ENCODE measurements around the gene C22orf23. TPM values are rescaled to one million over a fixed set of nuclear protein-coding genes. Genes with fewer than 3 reads are reported as not detected.

C22orf23 gene
- total and polyA plus RNA-seq, 9 of the 15 experiments (the other 6 are each of a cell fraction or from before 2014, with no cell fraction given) = 0.25 to 1.0 (median 0.53) TPM

DNA sequence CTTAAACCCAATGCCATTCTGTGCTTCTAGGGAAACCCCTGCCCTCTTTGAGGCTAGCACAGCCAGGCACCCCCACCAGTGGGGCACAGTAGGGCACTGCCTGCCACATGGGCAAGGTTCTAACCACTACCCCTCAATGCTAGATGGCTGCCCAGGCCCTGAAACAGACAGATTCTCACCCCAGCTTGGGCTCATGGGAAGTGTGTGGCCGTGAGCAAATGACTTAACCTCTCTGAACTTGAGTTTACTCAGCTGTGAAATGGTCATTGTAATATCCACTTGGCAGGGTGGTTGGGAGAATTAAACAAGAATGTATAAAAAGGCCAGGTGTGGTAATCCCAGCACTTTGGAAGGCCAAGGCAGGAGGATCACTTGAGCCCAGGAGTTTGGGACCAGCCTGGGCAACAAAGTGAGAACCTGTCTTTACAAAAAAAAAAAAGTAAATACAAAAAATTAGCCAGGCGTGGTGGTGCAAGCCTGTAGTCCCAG lies 22.4 kb downstream of the C22orf23 start:
- DNase-seq (ENCODE audit: extremely low read depth in 1 of 4, low spot score in 3 of 4) (no peak), FAIRE-seq (no peak), ATAC-seq (no peak)
- no peaks in the 10 kb centered on the region for H3K9me1 ChIP-seq (ENCODE audit: control insufficient read depth, insufficient read depth, low read length)
- H2AFZ ChIP-seq (ENCODE audit: low read depth, low read length) = no peak overlapping the region
- no peaks in the 10 kb centered on the region for H3K9me3 ChIP-seq (replicated peaks; ENCODE audit: control insufficient read depth, insufficient read depth, low read depth, low read length)
- H3K4me1 ChIP-seq (replicated peaks in 1 of 2; ENCODE audit: control insufficient read depth in 2 of 2, insufficient read depth in 2 of 2, low read length in 2 of 2) = peaks cover 9 to 28% of the 10 kb centered on the region in 2 experiments; a peak in 4 of 5 replicates
- 100% methylated on average over 1 of the region's 2 CpGs for WGBS (ENCODE audit: insufficient coverage, low coverage, missing lambda C conversion rate)
- TF ChIP-seq ZNF134 (CRISPR knock-in tag; conservative IDR thresholded peaks at IDR 0.05) (no peak), TAL1 (IDR thresholded peaks at IDR 0.05) (no peak), NR3C1 (CRISPR knock-in tag; IDR thresholded peaks at IDR 0.05) (no peak), ZNF311 (CRISPR knock-in tag; IDR thresholded peaks at IDR 0.05) (no peak), DDX20 (tag; IDR thresholded peaks at IDR 0.05; ENCODE audit: low read depth) (no peak), RFX5 (IDR thresholded peaks at IDR 0.05; ENCODE audit: low read depth, low read length) (no peak), SMAD4 (CRISPR knock-in tag; conservative IDR thresholded peaks at IDR 0.05) (no peak), SOX6 (IDR thresholded peaks at IDR 0.05) (no peak), NR1H2 (CRISPR knock-in tag; IDR thresholded peaks at IDR 0.05) (no peak), ZNF165 (CRISPR knock-in tag; IDR thresholded peaks at IDR 0.05; ENCODE audit: borderline replicate concordance) (no peak), IRF2 (CRISPR knock-in tag; IDR thresholded peaks at IDR 0.05) (no peak)
- TF ChIP-seq, protein P1, sequence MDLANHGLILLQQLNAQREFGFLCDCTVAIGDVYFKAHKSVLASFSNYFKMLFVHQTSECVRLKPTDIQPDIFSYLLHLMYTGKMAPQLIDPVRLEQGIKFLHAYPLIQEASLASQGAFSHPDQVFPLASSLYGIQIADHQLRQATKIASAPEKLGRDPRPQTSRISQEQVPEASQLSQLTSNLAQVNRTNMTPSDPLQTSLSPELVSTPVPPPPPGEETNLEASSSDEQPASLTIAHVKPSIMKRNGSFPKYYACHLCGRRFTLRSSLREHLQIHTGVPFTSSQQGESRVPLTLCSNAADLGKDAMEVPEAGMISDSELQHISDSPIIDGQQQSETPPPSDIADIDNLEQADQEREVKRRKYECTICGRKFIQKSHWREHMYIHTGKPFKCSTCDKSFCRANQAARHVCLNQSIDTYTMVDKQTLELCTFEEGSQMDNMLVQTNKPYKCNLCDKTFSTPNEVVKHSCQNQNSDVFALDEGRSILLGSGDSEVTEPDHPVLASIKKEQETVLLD (IDR thresholded peaks at IDR 0.05) = no peak
- TF ChIP-seq, protein P2, sequence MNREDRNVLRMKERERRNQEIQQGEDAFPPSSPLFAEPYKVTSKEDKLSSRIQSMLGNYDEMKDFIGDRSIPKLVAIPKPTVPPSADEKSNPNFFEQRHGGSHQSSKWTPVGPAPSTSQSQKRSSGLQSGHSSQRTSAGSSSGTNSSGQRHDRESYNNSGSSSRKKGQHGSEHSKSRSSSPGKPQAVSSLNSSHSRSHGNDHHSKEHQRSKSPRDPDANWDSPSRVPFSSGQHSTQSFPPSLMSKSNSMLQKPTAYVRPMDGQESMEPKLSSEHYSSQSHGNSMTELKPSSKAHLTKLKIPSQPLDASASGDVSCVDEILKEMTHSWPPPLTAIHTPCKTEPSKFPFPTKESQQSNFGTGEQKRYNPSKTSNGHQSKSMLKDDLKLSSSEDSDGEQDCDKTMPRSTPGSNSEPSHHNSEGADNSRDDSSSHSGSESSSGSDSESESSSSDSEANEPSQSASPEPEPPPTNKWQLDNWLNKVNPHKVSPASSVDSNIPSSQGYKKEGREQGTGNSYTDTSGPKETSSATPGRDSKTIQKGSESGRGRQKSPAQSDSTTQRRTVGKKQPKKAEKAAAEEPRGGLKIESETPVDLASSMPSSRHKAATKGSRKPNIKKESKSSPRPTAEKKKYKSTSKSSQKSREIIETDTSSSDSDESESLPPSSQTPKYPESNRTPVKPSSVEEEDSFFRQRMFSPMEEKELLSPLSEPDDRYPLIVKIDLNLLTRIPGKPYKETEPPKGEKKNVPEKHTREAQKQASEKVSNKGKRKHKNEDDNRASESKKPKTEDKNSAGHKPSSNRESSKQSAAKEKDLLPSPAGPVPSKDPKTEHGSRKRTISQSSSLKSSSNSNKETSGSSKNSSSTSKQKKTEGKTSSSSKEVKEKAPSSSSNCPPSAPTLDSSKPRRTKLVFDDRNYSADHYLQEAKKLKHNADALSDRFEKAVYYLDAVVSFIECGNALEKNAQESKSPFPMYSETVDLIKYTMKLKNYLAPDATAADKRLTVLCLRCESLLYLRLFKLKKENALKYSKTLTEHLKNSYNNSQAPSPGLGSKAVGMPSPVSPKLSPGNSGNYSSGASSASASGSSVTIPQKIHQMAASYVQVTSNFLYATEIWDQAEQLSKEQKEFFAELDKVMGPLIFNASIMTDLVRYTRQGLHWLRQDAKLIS (CRISPR knock-in tag; IDR thresholded peaks at IDR 0.05) = no peak
- no peaks in the 10 kb centered on the region for H3K27me3 ChIP-seq (ENCODE audit: control insufficient read depth in 2 of 2, insufficient read depth in 2 of 2, low read length in 2 of 2)
- no peak overlapping the region for H3K27ac ChIP-seq (ENCODE audit: extremely low read depth, low read depth, low read length)
- intact Hi-C loops (cut with micrococcal nuclease) = no loop called here
- POLR2A ChIA-PET = interaction anchor here (0.7 to 1.2 kb wide), 2 partner anchors 20 to 36 kb away, joined by 3 to 5 read pairs; no protein-coding TSS in a partner anchor
- no peaks in the 10 kb centered on the region for H4K20me1 ChIP-seq (replicated peaks; ENCODE audit: control insufficient read depth, insufficient read depth, low read length)
- 0 out of 4 replicates have a peak overlapping the region, but pooled peaks of 1 of the 2 experiments have one; percentile 52 for H3K9ac ChIP-seq (ENCODE audit: insufficient read depth in 1 of 2, low read depth in 2 of 2, low read length in 2 of 2)
- in situ Hi-C loops (cut with MboI) = no loop called here
- peaks cover 19% of the 10 kb centered on the region; the same call in 2 of the 3 replicates for H3K36me3 ChIP-seq (ENCODE audit: control insufficient read depth, insufficient read depth, low read length)
- no peaks in the 10 kb centered on the region for H3K79me2 ChIP-seq (ENCODE audit: control insufficient read depth, insufficient read depth, low read length)
- H3K4me2 ChIP-seq (ENCODE audit: insufficient read depth, low read length) = no peak overlapping the region
- CTCF ChIA-PET (ENCODE audit: low intra/inter-chr PET ratio) = interaction anchor here (1.3 kb wide), 1 partner anchor 25 kb away, joined by 3 read pairs; no protein-coding TSS in a partner anchor
- no peak overlapping the region for H3K4me3 ChIP-seq
- no TSS peak for BruUV-seq (replicated peaks)

All from K562 (cell line).